Right ventricle myocardium inferior (tissue), 1 donor: ENCODE results near the gene PNPLA5. TPM values are rescaled to one million over a fixed set of nuclear protein-coding genes. Genes with fewer than 3 reads are reported as not detected.
A peak's percentile ranks its signal among the peaks of the same experiment; 100 is the strongest.
"Not testable (repeated sequence)": the region's sequence is repeated elsewhere in the genome, so short reads cannot be mapped to it uniquely, and the experiment has no call there.

Source experiments
- ATAC-seq: fragments of 200-7000 bp; cut with Tn5 transposase; one replicate; pipeline ENCODE4 v1.9.1; 2020; ENCODE audit warnings: mild to moderate bottlenecking, moderate library complexity
- DNase-seq: peaks from one replicate; pipeline ENCODE4 v3.0.0; 2021; ENCODE audit errors: missing footprints
- intact Hi-C: fragments of 100-400 bp; cut with DNase I; formaldehyde crosslinking; loops from one replicate; pipeline ENCODE4 v1.11.0; 2022
- total RNA-seq: library from RNA; stranded (reverse); fragmentation: NEBNext Ultra II Directional; extraction: Animal tissue kit (Norgen Biotek cat#: 25700); gene quantifications from one replicate; pipeline ENCODE4 v1.2.1, GENCODE V29; 2021
- donor health status: DM: no; HTN: yes; CAD: no; lungs with severe emphysema.

Gene PNPLA5
- total RNA-seq, 1 donor from 2014 or later: not detected

- ATAC-seq: no peak
- intact Hi-C loops: no loop called here
Observed at GRCh38 chr22:43883719-43884415, 7.9 kb downstream of the PNPLA5 start.

GRCh38 chr22:43883012-43883661 is 8.7 kb downstream of the PNPLA5 start:
- ATAC-seq (no peak), DNase-seq (no peak)
- intact Hi-C loops: no loop called here

More at GRCh38 chr22:43883719-43884415, 7.9 kb downstream of the PNPLA5 start:
- no peak for DNase-seq

- ATAC-seq (no peak), DNase-seq (no peak)
- intact Hi-C loops: no loop called here
Observed at GRCh38 chr22:43882122-43882767, 9.6 kb downstream of the PNPLA5 start.

- ATAC-seq (no peak), DNase-seq (no peak)
- intact Hi-C loops: no loop called here
Observed at GRCh38 chr22:43881091-43882061, 10.4 kb downstream of the PNPLA5 start.

GRCh38 chr22:43880541-43880991 is 11.2 kb downstream of the PNPLA5 start:
- ATAC-seq (no peak), DNase-seq (no peak)
- intact Hi-C loops: no loop called here

- DNase-seq (no peak), ATAC-seq (peak; percentile 4)
- intact Hi-C loops: no loop called here
Observed at GRCh38 chr22:43879901-43880540, 11.8 kb downstream of the PNPLA5 start.

GRCh38 chr22:43878831-43879550 is 12.8 kb downstream of the PNPLA5 start:
- DNase-seq: no peak
- intact Hi-C loops: no loop called here
- no peak for ATAC-seq

GRCh38 chr22:43878079-43878795 is 13.6 kb downstream of the PNPLA5 start:
- DNase-seq: no peak
- intact Hi-C loops: no loop called here
- ATAC-seq: no peak

GRCh38 chr22:43876866-43877509 is 14.8 kb downstream of the PNPLA5 start:
- ATAC-seq: no peak
- intact Hi-C loops: no loop called here
- no peak for DNase-seq

GRCh38 chr22:43869799-43870198 is 22.0 kb downstream of the PNPLA5 start:
- no peak for ATAC-seq
- no peak for DNase-seq
- intact Hi-C loops: no loop called here

GRCh38 chr22:43869001-43869400 is 22.8 kb downstream of the PNPLA5 start:
- DNase-seq, ATAC-seq, intact Hi-C loops: not testable (repeated sequence)

GRCh38 chr22:43867839-43868635 is 23.8 kb downstream of the PNPLA5 start:
- intact Hi-C loops: no loop called here
- no peak for DNase-seq
- peak; percentile 56 for ATAC-seq

- no peak for ATAC-seq
- no peak for DNase-seq
- intact Hi-C loops: no loop called here
Observed at GRCh38 chr22:43862882-43863202, 29.0 kb downstream of the PNPLA5 start.

- no peak for DNase-seq
- intact Hi-C loops: no loop called here
- ATAC-seq: no peak
Observed at GRCh38 chr22:43862074-43862881, 29.5 kb downstream of the PNPLA5 start, which contains the start of gene SULT4A1. Gene SULT4A1, minus strand, starts transcription at chr22:43862513. Its CDS starts 131 bp downstream, at chr22:43862382.

GRCh38 chr22:43861529-43861928 is 30.3 kb downstream of the PNPLA5 start:
- DNase-seq (no peak), ATAC-seq (no peak)
- intact Hi-C loops: no loop called here
